GM19463 (cell line): ENCODE data around the gene KCTD8.
A peak's percentile ranks its signal among the peaks of the same experiment; 100 is the strongest.

Experiments used
- ATAC-seq: cut with Tn5 transposase; IDR thresholded peaks from one replicate; pipeline ENCODE4 v1.9.1; 2021; ENCODE audit warnings: mild to moderate bottlenecking, moderate library complexity; ENCODE audit not compliant: unreplicated experiment

KCTD8 gene

GRCh38 chr4:44448521-44449461, at the start of gene KCTD8:
Gene KCTD8, minus strand, starts transcription at chr4:44448809.
- peak; percentile 97 for ATAC-seq

GRCh38 chr4:44494810-44495701, 46.4 kb upstream of the KCTD8 start:
- no peak for ATAC-seq

GRCh38 chr4:44493924-44494323, 45.3 kb upstream of the KCTD8 start:
- ATAC-seq: no peak

GRCh38 chr4:44487341-44487740, 38.7 kb upstream of the KCTD8 start:
- no peak for ATAC-seq

- no peak for ATAC-seq
These were observed 31.1 kb upstream of the KCTD8 start for GRCh38 chr4:44479731-44480130.

- no peak for ATAC-seq
These were observed 13.7 kb upstream of the KCTD8 start for GRCh38 chr4:44462259-44462658.

- ATAC-seq: peak; percentile 2
These were observed 775 bp downstream of the KCTD8 start for GRCh38 chr4:44447563-44448504.

- no peak for ATAC-seq
These were observed 1.6 kb downstream of the KCTD8 start for GRCh38 chr4:44446801-44447562.

GRCh38 chr4:44446191-44446590, 2.4 kb downstream of the KCTD8 start:
- no peak for ATAC-seq

- ATAC-seq: no peak
These were observed 9.9 kb downstream of the KCTD8 start for GRCh38 chr4:44438687-44439086.

- no peak for ATAC-seq
These were observed 14.4 kb downstream of the KCTD8 start for GRCh38 chr4:44434247-44434646.

- no peak for ATAC-seq
These were observed 22.9 kb downstream of the KCTD8 start for GRCh38 chr4:44425614-44426208.

GRCh38 chr4:44422912-44423311, 25.7 kb downstream of the KCTD8 start:
- ATAC-seq: no peak

- ATAC-seq: no peak
These were observed 27.1 kb downstream of the KCTD8 start for GRCh38 chr4:44421330-44422065.

GRCh38 chr4:44415251-44415650, 33.4 kb downstream of the KCTD8 start:
- ATAC-seq: no peak

GRCh38 chr4:44368413-44369167, 80.0 kb downstream of the KCTD8 start:
- no peak for ATAC-seq

GRCh38 chr4:44354172-44354571, 94.4 kb downstream of the KCTD8 start:
- no peak for ATAC-seq

GRCh38 chr4:44351069-44351468, 97.5 kb downstream of the KCTD8 start:
- no peak for ATAC-seq
